Activated CD4-positive, alpha-beta T cell treated with anti-CD3 and anti-CD28 coated beads, Interleukin-2, amount 10 ng/mL, durations not matched to agents 7 days and 5 days (primary cell): ENCODE results near the gene FRAS1. TPM values are rescaled to one million over a fixed set of nuclear protein-coding genes. Genes with fewer than 3 reads are reported as not detected.
"Not testable (repeated sequence)": the region's sequence is repeated elsewhere in the genome, so short reads cannot be mapped to it uniquely, and the experiment has no call there.

ENCODE experiments used
- CTCF ChIA-PET: fragments of 350-600 bp; sonication (Branson Sonifier 250); formaldehyde crosslinking; loops from one replicate; lab custom pipeline; 2021; ENCODE audit warnings: antibody characterized with exemption; lab: Charles Lee
- POLR2A ChIA-PET: fragments of 350-600 bp; sonication (Branson Sonifier 250); formaldehyde crosslinking; loops from one replicate; lab custom pipeline; 2021; ENCODE audit warnings: antibody characterized with exemption; lab: Charles Lee
- DNase-seq: peaks from one replicate; pipeline ENCODE4 v3.0.0-alpha.2; 2020
- H3K27ac Mint-ChIP-seq: one replicate; pipeline ENCODE4 v1.8.0; 2021; ENCODE audit warnings: mild to moderate bottlenecking, moderate library complexity, mixed read lengths
- H3K27me3 Mint-ChIP-seq: one replicate; pipeline ENCODE4 v1.8.0; 2021; ENCODE audit warnings: mixed read lengths
- H3K36me3 Mint-ChIP-seq: one replicate; pipeline ENCODE4 v1.8.0; 2021; ENCODE audit warnings: low read depth, mixed read lengths
- H3K4me1 Mint-ChIP-seq: one replicate; pipeline ENCODE4 v1.8.0; 2021; ENCODE audit warnings: mixed read lengths
- H3K4me3 Mint-ChIP-seq: one replicate; pipeline ENCODE4 v1.8.0; 2021; ENCODE audit warnings: mild to moderate bottlenecking, moderate library complexity, mixed read lengths
- H3K9me3 Mint-ChIP-seq: one replicate; pipeline ENCODE4 v1.8.0; 2021; ENCODE audit warnings: mixed read lengths
- total RNA-seq, 2 experiments: library from RNA; stranded (reverse); gene quantifications; one replicate each; pipeline ENCODE4 v1.2.3, GENCODE V29; 2021

FRAS1 gene
- total RNA-seq, 2 experiments from 2014 or later = not detected

GRCh38 chr4:78320349-78320935 is 263.3 kb downstream of the FRAS1 start:
- no peak for DNase-seq
- Mint-ChIP-seq H3K27me3 (peaks cover 29% of the 10 kb centered on the region), H3K27ac (no peak overlapping the region), H3K4me1 (peaks cover 18% of the 10 kb centered on the region), H3K4me3 (no peak overlapping the region), H3K9me3 (no peaks in the 10 kb centered on the region), H3K36me3 (peaks cover 2% of the 10 kb centered on the region)
- POLR2A ChIA-PET = no interaction called here
- CTCF ChIA-PET = no interaction called here

GRCh38 chr4:78322032-78322431 is 264.9 kb downstream of the FRAS1 start:
- Mint-ChIP-seq H3K27me3 (peaks cover 36% of the 10 kb centered on the region), H3K9me3 (no peaks in the 10 kb centered on the region), H3K36me3 (no peaks in the 10 kb centered on the region), H3K4me3 (no peak overlapping the region), H3K4me1 (peaks cover 16% of the 10 kb centered on the region), H3K27ac (no peak overlapping the region)
- POLR2A ChIA-PET = no interaction called here
- CTCF ChIA-PET = no interaction called here
- DNase-seq = no peak

GRCh38 chr4:78323439-78323838 is 266.3 kb downstream of the FRAS1 start:
- Mint-ChIP-seq H3K36me3 (no peaks in the 10 kb centered on the region), H3K4me1 (peaks cover 16% of the 10 kb centered on the region), H3K4me3 (no peak overlapping the region), H3K27ac (no peak overlapping the region), H3K9me3 (no peaks in the 10 kb centered on the region), H3K27me3 (peaks cover 39% of the 10 kb centered on the region)
- POLR2A ChIA-PET = no interaction called here
- DNase-seq = no peak
- CTCF ChIA-PET = no interaction called here

GRCh38 chr4:78324625-78325024 is 267.5 kb downstream of the FRAS1 start:
- no peak overlapping the region for H3K4me3 Mint-ChIP-seq
- no peaks in the 10 kb centered on the region for H3K9me3 Mint-ChIP-seq

GRCh38 chr4:78325271-78326157 is 268.4 kb downstream of the FRAS1 start:
- Mint-ChIP-seq H3K4me1 (peaks cover 7% of the 10 kb centered on the region), H3K27me3 (peaks cover 32% of the 10 kb centered on the region), H3K9me3 (no peaks in the 10 kb centered on the region), H3K27ac (no peak overlapping the region), H3K4me3 (no peak overlapping the region), H3K36me3 (no peaks in the 10 kb centered on the region)
- DNase-seq = no peak
- ChIA-PET POLR2A (no interaction called here), CTCF (no interaction called here)

More at GRCh38 chr4:78324625-78325024, 267.5 kb downstream of the FRAS1 start:
- CTCF ChIA-PET = no interaction called here
- Mint-ChIP-seq H3K27ac (no peak overlapping the region), H3K27me3 (peaks cover 32% of the 10 kb centered on the region), H3K36me3 (no peaks in the 10 kb centered on the region), H3K4me1 (peaks cover 15% of the 10 kb centered on the region)
- POLR2A ChIA-PET = no interaction called here
- no peak for DNase-seq

DNA sequence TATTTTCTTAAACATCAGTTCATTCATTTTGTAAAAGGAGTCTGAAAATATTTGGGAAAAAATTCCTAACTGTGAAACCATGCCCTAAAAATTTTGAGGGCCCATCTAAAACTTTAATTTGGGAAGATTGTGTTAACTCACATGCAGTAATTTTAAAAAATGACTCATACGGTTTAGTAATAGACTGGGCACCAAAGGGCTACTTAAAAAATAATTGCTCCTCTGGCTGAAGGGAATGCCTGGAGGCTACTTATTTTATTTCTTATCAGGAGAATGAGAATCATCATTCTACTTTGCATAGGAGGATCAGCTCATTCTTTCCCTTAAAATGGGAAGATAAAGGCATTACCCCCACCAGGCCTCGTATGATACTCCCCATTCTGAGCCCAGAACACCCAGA is 271.5 kb downstream of the FRAS1 start:
- DNase-seq, H3K4me1 Mint-ChIP-seq, H3K27ac Mint-ChIP-seq, H3K36me3 Mint-ChIP-seq, POLR2A ChIA-PET, H3K4me3 Mint-ChIP-seq, H3K9me3 Mint-ChIP-seq: not testable (repeated sequence)
- H3K27me3 Mint-ChIP-seq = peaks cover 28% of the 10 kb centered on the region
- CTCF ChIA-PET = interaction anchor here (0.6 kb wide), 1 partner anchor 460 kb away, joined by 5 read pairs; no protein-coding TSS in a partner anchor

DNA sequence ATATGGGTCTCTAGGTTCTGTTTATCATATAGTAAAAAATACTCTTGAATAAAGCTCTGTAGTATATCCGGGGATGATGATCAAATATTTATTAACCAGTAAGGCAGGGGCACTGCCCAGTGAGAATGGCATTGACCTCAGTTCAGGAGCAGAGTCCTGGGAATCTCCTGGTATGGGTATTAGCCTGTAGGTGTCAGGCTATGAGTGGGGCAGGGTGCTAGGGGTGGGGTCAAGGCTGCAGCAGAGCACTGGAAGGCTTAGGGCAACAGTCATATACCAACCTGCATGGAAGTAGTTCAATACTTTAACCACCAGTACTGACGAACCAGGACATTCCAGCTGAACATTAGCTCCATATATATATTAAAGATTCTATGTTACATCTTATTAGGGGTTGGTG is 274.1 kb downstream of the FRAS1 start:
- Mint-ChIP-seq H3K27ac (no peak overlapping the region), H3K4me3 (no peak overlapping the region), H3K36me3 (no peaks in the 10 kb centered on the region), H3K27me3 (peaks cover 19% of the 10 kb centered on the region), H3K4me1 (no peaks in the 10 kb centered on the region), H3K9me3 (no peaks in the 10 kb centered on the region)
- CTCF ChIA-PET = no interaction called here
- no peak for DNase-seq
- POLR2A ChIA-PET = no interaction called here

DNA sequence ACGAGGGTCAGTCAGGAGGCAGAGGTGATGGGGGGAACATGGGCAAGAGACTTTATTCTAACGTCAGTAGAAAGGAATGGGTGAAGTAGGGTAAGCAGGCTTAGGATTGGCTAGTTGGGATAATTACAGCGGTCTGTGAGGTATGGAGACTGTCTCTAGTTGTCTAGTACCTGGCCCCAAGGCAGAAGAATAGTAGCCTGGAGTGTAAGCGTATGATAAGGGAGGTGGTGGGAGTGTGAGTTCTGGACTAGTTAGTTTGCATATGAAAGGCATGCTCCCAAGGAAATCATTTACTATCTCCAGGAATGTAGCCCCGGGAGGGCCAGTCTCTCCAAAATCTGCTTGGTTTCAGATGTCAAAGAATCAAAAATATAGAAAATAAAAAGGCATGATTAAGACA is 274.8 kb downstream of the FRAS1 start:
- ChIA-PET POLR2A (no interaction called here), CTCF (no interaction called here)
- H3K27ac Mint-ChIP-seq = no peak overlapping the region
- DNase-seq = no peak
- H3K36me3 Mint-ChIP-seq = no peaks in the 10 kb centered on the region
- no peaks in the 10 kb centered on the region for H3K9me3 Mint-ChIP-seq
- H3K27me3 Mint-ChIP-seq = peaks cover 18% of the 10 kb centered on the region
- H3K4me1 Mint-ChIP-seq = no peaks in the 10 kb centered on the region
- H3K4me3 Mint-ChIP-seq = no peak overlapping the region

- no peak overlapping the region for H3K27ac Mint-ChIP-seq
These were observed 275.9 kb downstream of the FRAS1 start for GRCh38 chr4:78332976-78333375.

DNA sequence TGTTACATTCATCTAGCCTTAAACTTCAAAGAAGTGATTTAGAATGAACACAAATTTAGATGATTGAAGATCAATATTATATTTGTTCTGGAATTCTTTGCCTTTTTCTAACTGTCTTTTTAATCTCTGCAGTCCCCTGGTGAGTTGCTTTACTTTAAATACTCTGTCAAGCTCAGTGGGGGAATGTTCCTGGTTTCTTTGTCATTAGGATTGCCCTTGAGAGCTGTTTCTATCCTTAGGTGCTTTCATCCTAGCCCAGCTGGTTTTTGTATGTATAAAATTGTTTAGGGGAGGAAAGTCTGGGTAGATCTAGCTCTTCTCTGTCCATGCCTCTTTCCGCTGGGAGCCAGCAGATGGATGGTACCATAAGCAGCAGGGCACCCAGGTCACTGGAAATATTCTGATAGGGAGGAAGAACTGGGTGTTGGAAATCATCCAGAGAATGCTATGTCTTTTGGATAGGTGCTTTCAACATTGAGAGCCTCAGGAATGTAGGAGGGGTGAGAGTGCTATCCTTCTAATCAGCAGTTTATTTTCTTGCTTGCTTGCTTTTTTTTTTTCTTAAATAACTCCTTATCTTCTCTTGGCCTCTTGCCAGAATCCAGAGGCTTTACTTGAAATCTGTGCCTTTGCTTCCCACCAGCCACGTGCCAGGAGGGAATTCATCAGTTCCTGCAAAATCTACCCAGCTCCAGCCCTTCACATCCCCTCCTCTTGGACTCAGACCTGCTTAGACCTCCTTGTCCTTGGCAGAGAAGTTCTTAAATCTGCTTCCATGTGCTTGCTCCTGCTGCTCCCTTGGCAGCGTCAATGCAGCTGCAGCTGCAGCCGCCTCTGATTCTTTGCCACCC is 279.2 kb downstream of the FRAS1 start:
- no peak for DNase-seq
- CTCF ChIA-PET = no interaction called here
- Mint-ChIP-seq H3K4me1 (no peaks in the 10 kb centered on the region), H3K9me3 (no peaks in the 10 kb centered on the region), H3K27me3 (peaks cover 24% of the 10 kb centered on the region), H3K36me3 (no peaks in the 10 kb centered on the region), H3K4me3 (no peak overlapping the region), H3K27ac (no peak overlapping the region)
- POLR2A ChIA-PET = no interaction called here

More at GRCh38 chr4:78332976-78333375, 275.9 kb downstream of the FRAS1 start:
- POLR2A ChIA-PET = no interaction called here
- no peak for DNase-seq
- Mint-ChIP-seq H3K36me3 (no peaks in the 10 kb centered on the region), H3K27me3 (peaks cover 16% of the 10 kb centered on the region), H3K9me3 (no peaks in the 10 kb centered on the region), H3K4me1 (no peaks in the 10 kb centered on the region), H3K4me3 (no peak overlapping the region)
- CTCF ChIA-PET = interaction anchor here (1.4 kb wide), 1 partner anchor 29 kb away, joined by 4 read pairs; no protein-coding TSS in a partner anchor

DNA sequence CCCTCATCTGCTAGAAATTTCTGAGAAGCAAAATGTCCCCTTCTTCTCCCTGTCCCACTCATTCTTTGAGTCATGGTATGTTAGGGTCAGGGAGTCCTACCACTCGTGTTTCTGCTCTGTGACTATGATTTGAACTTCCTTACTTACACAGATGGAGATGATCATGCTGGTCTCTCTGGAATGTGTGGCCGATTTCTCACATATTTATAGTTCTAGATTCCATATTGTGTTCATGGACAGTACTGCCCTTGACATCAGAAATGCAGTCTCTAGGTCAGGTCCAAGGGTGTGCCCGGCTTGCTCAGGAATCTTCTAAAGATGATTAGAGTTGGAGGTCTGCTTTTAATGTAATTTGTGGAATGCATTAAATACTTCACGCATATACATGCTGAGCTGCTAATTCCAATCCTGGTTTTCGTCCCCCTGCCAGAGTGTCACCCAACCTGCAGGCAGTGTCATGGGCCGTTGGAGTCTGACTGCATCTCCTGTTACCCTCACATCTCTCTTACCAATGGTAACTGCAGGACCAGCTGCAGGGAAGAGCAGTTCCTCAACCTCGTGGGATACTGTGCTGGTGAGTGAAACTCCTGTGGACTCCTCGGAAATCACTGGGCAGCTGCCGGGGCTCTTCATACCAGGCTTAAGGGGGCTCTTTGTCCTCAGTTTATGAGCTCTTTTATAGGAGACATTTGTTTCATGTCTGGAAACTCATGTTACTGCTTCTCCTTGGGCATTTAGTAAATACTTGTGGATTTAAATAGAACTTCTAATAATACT is 280.3 kb downstream of the FRAS1 start:
- DNase-seq = no peak
- Mint-ChIP-seq H3K9me3 (no peaks in the 10 kb centered on the region), H3K27ac (no peak overlapping the region), H3K4me1 (no peaks in the 10 kb centered on the region), H3K4me3 (no peak overlapping the region), H3K27me3 (peaks cover 26% of the 10 kb centered on the region), H3K36me3 (no peaks in the 10 kb centered on the region)
- POLR2A ChIA-PET = no interaction called here
- CTCF ChIA-PET = no interaction called here

DNA sequence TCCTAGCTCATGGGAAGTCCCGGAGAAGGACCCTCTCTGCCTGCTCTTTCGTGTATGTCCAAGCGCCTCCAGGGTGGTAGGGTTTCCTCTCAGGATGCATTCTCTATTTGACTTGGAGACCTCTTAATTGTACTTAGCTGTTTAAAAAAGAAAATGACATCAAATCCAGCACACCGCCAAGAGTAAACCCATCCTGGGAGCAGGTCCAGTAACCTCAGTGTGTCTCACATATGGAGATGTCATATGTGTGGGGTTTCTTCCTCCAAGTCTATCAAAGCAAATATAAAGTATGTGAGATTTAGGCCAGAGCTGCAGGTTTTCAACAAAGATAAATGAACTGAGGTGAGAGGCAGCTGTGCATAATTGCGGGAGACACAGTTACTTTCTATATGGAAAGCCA is 285.0 kb downstream of the FRAS1 start:
- no peak for DNase-seq
- Mint-ChIP-seq H3K27ac (no peak overlapping the region), H3K27me3 (peaks cover 31% of the 10 kb centered on the region), H3K36me3 (no peaks in the 10 kb centered on the region), H3K4me3 (no peak overlapping the region), H3K4me1 (no peaks in the 10 kb centered on the region), H3K9me3 (no peaks in the 10 kb centered on the region)
- ChIA-PET POLR2A (no interaction called here), CTCF (interaction anchor here (0.6 kb wide), 1 partner anchor 177 kb away, joined by 3 read pairs; no protein-coding TSS in a partner anchor)
